Neural cell (in vitro differentiated cells): ENCODE measurements around the gene ANKRD29. TPM values are rescaled to one million over a fixed set of nuclear protein-coding genes. Genes with fewer than 3 reads are reported as not detected.

Experiments
- H2AFZ ChIP-seq: fragments of 200-600, 300-800 bp; sonication (generic), shearing (Covaris generic); 2 replicates; pipeline ENCODE4 v1.6.0; 2014; ENCODE audit warnings: low read depth, mild to moderate bottlenecking, antibody characterized with exemption, low read length, moderate library complexity
- H3F3A ChIP-seq: fragments of 200-600 bp; shearing (Covaris generic); 2 replicates; pipeline ENCODE4 v1.6.1; 2016; ENCODE audit warnings: mild to moderate bottlenecking, moderate library complexity, mixed read lengths, antibody characterized with exemption, low read length; ENCODE audit not compliant: insufficient read depth, poor library complexity, severe bottlenecking
- H3K27ac ChIP-seq: fragments of 200-600, 300-800 bp; sonication (generic), shearing (Covaris generic); 2 replicates; pipeline ENCODE4 v1.5.1; 2014; ENCODE audit warnings: mild to moderate bottlenecking, low read length, moderate library complexity
- H3K27me3 ChIP-seq: fragments of 300-800, 200-600 bp; sonication (generic), shearing (Covaris generic); 2 replicates; pipeline ENCODE4 v1.6.0; 2014; ENCODE audit warnings: mild to moderate bottlenecking, low read depth, low read length, moderate library complexity; ENCODE audit not compliant: insufficient read depth
- H3K36me3 ChIP-seq: fragments of 300-800, 200-600 bp; sonication (generic), shearing (Covaris generic); 2 replicates; pipeline ENCODE4 v1.5.1; 2014; ENCODE audit warnings: mild to moderate bottlenecking, antibody characterized with exemption, low read length, moderate library complexity; ENCODE audit not compliant: insufficient read depth
- H3K4me2 ChIP-seq: fragments of 300-800, 200-600 bp; sonication (generic), shearing (Covaris generic); 2 replicates; pipeline ENCODE4 v1.6.0; 2014; ENCODE audit warnings: mild to moderate bottlenecking, low read length
- H3K4me3 ChIP-seq: fragments of 300-800, 200-600 bp; sonication (generic), shearing (Covaris generic); 2 replicates; pipeline ENCODE4 v1.5.1; 2014; ENCODE audit warnings: mild to moderate bottlenecking, low read length, moderate library complexity
- H3K79me2 ChIP-seq: fragments of 200-600 bp; shearing (Covaris generic); replicated peaks from 2 replicates; pipeline ENCODE4 v1.6.0; 2014; ENCODE audit warnings: mild to moderate bottlenecking, low read length, moderate library complexity; ENCODE audit not compliant: insufficient read depth
- H3K9ac ChIP-seq: fragments of 300-800, 200-600 bp; sonication (generic), shearing (Covaris generic); 2 replicates; pipeline ENCODE4 v1.6.1; 2016; ENCODE audit warnings: mild to moderate bottlenecking, low read length, mixed read lengths
- H3K9me2 ChIP-seq: fragments of 200-600 bp; shearing (Covaris generic); 2 replicates; pipeline ENCODE4 v1.6.1; 2016; ENCODE audit warnings: mild to moderate bottlenecking, low read length, mixed read lengths; ENCODE audit not compliant: insufficient read depth
- H3K9me3 ChIP-seq: fragments of 200-600, 300-800 bp; sonication (generic), shearing (Covaris generic); 2 replicates; pipeline ENCODE4 v1.6.1; 2016; ENCODE audit warnings: mild to moderate bottlenecking, mixed run types, low read length, moderate library complexity, mixed read lengths
- H4K20me1 ChIP-seq: fragments of 200-600 bp; shearing (Covaris generic); 2 replicates; pipeline ENCODE4 v1.6.1; 2016; ENCODE audit warnings: mild to moderate bottlenecking, mixed run types; ENCODE audit not compliant: insufficient read depth
- EP300 ChIP-seq: fragments of 450-650 bp; conservative IDR thresholded peaks from 2 replicates; pipeline ENCODE4 v1.6.1; 2014; ENCODE audit warnings: antibody characterized with exemption, mild to moderate bottlenecking, moderate library complexity; ENCODE audit not compliant: poor library complexity, severe bottlenecking
- EZH2 ChIP-seq: fragments of 200-600, 300-800 bp; shearing (Covaris generic), sonication (generic); IDR thresholded peaks from 2 replicates; pipeline ENCODE4 v1.6.1; 2014; ENCODE audit warnings: antibody characterized with exemption, low read length, borderline replicate concordance, mild to moderate bottlenecking; ENCODE audit not compliant: insufficient read depth, poor library complexity, severe bottlenecking
- MXI1 ChIP-seq: fragments of 450-650 bp; conservative IDR thresholded peaks from 2 replicates; pipeline ENCODE4 v1.6.1; 2014; ENCODE audit warnings: antibody characterized with exemption, mild to moderate bottlenecking; ENCODE audit not compliant: poor library complexity, severe bottlenecking
- POLR2AphosphoS5 ChIP-seq: IDR thresholded peaks from 2 replicates; pipeline ENCODE4 v1.6.1; 2012
- RAD21 ChIP-seq: fragments of 450-650 bp; conservative IDR thresholded peaks from 2 replicates; pipeline ENCODE4 v1.6.1; 2014; ENCODE audit warnings: antibody characterized with exemption, mild to moderate bottlenecking, moderate library complexity
- SMC3 ChIP-seq: fragments of 450-650 bp; conservative IDR thresholded peaks from 2 replicates; pipeline ENCODE4 v1.6.1; 2014; ENCODE audit warnings: antibody characterized with exemption, mild to moderate bottlenecking, moderate library complexity; ENCODE audit not compliant: poor library complexity
- TAF1 ChIP-seq: IDR thresholded peaks from 2 replicates; pipeline ENCODE4 v1.6.1; 2012; ENCODE audit warnings: low read depth
- polyA plus RNA-seq: library from polyadenylated mRNA; depleted of rRNA; stranded (reverse); fragments of >200 nt; gene quantifications from 2 replicates; pipeline ENCODE4 v1.2.3, GENCODE V29; 2014
- TF ChIP-seq, protein P1 (sequence below): fragments of 450-650 bp; IDR thresholded peaks from 2 replicates; pipeline ENCODE4 v1.5.1; 2014; ENCODE audit warnings: antibody characterized with exemption, mild to moderate bottlenecking, moderate library complexity; ENCODE audit not compliant: poor library complexity, severe bottlenecking
- TF ChIP-seq, protein P2 (sequence below): IDR thresholded peaks from 2 replicates; pipeline ENCODE4 v1.6.1; 2012; ENCODE audit warnings: borderline replicate concordance

ANKRD29 gene
- polyA plus RNA-seq, 1 donor from 2014 or later: 4.9 TPM

DNA sequence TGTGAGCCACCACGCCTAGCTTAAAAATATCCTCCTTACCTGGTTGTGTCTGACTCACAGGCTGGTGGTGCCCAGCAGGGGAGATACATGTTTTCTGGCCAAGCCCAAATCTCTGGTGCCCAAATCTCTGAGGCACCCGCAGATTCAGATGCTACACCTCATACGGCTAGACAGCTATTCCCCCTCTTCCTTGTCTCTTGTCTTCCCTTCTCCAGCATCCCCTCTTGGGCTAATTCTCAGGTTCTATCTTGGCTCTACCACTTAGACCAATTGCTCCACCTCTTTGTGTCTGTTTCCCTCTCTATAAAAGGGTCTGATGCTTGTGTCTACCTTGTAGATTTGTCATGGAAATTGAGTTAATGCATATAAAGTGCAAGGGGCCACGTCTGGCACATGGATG lies 39.9 kb upstream of the ANKRD29 start:
- H3K36me3 ChIP-seq: no peaks in the 10 kb centered on the region

DNA sequence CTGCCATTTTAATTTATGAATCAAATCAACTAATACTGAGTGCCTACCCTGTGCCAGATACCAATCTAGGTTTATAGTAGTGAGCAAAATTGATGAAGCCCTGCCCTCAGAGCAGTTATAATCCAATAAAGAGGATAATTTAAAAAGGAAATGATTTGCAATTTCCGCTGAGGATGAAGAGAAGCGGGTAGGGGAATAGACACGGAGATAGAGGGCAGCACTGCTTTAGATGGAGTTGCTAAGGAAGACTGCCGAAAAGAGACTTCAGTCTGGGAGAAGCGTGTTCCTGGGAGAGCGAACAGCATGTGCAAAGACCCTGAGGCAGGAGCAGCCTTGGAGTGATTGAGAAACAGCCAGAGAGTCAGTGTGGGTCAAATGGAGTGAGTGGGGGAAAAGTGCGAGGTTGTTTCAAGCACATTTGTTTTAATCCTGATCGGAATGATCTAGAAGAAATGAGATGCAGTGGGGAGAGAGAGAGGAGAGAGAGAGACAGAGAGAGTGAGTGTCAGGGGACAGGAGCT lies 38.9 kb upstream of the ANKRD29 start:
- Histone ChIP-seq H2AFZ (no peak overlapping the region), H3K27ac (no peak overlapping the region), H3K4me2 (no peak overlapping the region), H3K4me3 (no peak overlapping the region), H4K20me1 (no peaks in the 10 kb centered on the region), H3K9ac (no peak overlapping the region), H3F3A (no peaks in the 10 kb centered on the region), H3K79me2 (no peaks in the 10 kb centered on the region), H3K36me3 (no peaks in the 10 kb centered on the region), H3K27me3 (no peaks in the 10 kb centered on the region), H3K9me3 (no peaks in the 10 kb centered on the region), H3K9me2 (no peaks in the 10 kb centered on the region)
- TF ChIP-seq EP300 (no peak), EZH2 (no peak), MXI1 (no peak), RAD21 (no peak)
- TF ChIP-seq, protein P1, sequence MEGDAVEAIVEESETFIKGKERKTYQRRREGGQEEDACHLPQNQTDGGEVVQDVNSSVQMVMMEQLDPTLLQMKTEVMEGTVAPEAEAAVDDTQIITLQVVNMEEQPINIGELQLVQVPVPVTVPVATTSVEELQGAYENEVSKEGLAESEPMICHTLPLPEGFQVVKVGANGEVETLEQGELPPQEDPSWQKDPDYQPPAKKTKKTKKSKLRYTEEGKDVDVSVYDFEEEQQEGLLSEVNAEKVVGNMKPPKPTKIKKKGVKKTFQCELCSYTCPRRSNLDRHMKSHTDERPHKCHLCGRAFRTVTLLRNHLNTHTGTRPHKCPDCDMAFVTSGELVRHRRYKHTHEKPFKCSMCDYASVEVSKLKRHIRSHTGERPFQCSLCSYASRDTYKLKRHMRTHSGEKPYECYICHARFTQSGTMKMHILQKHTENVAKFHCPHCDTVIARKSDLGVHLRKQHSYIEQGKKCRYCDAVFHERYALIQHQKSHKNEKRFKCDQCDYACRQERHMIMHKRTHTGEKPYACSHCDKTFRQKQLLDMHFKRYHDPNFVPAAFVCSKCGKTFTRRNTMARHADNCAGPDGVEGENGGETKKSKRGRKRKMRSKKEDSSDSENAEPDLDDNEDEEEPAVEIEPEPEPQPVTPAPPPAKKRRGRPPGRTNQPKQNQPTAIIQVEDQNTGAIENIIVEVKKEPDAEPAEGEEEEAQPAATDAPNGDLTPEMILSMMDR: no peak

More for the DNA sequence above, 39.9 kb upstream of the ANKRD29 start:
- Histone ChIP-seq H3K9me3 (no peaks in the 10 kb centered on the region), H2AFZ (no peak overlapping the region), H3K27me3 (no peaks in the 10 kb centered on the region), H3F3A (no peaks in the 10 kb centered on the region), H3K4me3 (no peak overlapping the region), H3K27ac (no peak overlapping the region), H4K20me1 (no peaks in the 10 kb centered on the region), H3K9ac (no peak overlapping the region), H3K4me2 (no peak overlapping the region), H3K9me2 (no peaks in the 10 kb centered on the region), H3K79me2 (no peaks in the 10 kb centered on the region)
- no peak for TF ChIP-seq TAF1
- no peak for TF ChIP-seq EP300

DNA sequence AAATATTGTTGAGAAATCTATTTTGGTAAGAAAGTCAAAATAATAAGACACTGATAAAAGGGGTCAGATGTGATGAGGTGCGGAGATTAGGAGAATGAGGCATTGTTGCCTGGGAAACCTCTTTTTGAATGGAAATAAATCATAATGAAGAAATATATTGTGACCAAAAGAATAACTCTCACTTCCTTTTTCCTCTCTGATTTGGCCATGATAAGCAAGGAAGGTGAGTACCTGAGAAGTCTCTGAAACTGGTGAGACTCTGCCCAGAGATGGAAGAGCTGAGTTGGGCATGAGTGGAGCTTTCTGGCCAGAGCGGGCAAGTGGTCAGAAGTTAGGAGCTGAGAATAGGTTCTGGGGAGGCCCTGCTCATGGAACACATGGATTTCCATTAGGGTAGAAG lies 38.3 kb upstream of the ANKRD29 start:
- Histone ChIP-seq H4K20me1 (no peaks in the 10 kb centered on the region), H3K9me3 (no peaks in the 10 kb centered on the region), H3K4me2 (no peak overlapping the region), H3K79me2 (no peaks in the 10 kb centered on the region), H2AFZ (no peak overlapping the region), H3K36me3 (no peaks in the 10 kb centered on the region), H3K27me3 (no peaks in the 10 kb centered on the region), H3K27ac (no peak overlapping the region), H3F3A (no peaks in the 10 kb centered on the region), H3K9ac (no peak overlapping the region), H3K9me2 (no peaks in the 10 kb centered on the region), H3K4me3 (no peak overlapping the region)
- TF ChIP-seq EZH2 (no peak), MXI1 (no peak), SMC3 (no peak), RAD21 (no peak), TAF1 (no peak), POLR2AphosphoS5 (no peak), EP300 (no peak)
- TF ChIP-seq, protein P2, sequence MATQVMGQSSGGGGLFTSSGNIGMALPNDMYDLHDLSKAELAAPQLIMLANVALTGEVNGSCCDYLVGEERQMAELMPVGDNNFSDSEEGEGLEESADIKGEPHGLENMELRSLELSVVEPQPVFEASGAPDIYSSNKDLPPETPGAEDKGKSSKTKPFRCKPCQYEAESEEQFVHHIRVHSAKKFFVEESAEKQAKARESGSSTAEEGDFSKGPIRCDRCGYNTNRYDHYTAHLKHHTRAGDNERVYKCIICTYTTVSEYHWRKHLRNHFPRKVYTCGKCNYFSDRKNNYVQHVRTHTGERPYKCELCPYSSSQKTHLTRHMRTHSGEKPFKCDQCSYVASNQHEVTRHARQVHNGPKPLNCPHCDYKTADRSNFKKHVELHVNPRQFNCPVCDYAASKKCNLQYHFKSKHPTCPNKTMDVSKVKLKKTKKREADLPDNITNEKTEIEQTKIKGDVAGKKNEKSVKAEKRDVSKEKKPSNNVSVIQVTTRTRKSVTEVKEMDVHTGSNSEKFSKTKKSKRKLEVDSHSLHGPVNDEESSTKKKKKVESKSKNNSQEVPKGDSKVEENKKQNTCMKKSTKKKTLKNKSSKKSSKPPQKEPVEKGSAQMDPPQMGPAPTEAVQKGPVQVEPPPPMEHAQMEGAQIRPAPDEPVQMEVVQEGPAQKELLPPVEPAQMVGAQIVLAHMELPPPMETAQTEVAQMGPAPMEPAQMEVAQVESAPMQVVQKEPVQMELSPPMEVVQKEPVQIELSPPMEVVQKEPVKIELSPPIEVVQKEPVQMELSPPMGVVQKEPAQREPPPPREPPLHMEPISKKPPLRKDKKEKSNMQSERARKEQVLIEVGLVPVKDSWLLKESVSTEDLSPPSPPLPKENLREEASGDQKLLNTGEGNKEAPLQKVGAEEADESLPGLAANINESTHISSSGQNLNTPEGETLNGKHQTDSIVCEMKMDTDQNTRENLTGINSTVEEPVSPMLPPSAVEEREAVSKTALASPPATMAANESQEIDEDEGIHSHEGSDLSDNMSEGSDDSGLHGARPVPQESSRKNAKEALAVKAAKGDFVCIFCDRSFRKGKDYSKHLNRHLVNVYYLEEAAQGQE: no peak
- TF ChIP-seq, protein P1: no peak
